Muscle of leg (tissue), 11 donors: ENCODE measurements around the gene LRRTM4. TPM values are rescaled to one million over a fixed set of nuclear protein-coding genes. Genes with fewer than 3 reads are reported as not detected.

Source experiments
- DNase-seq: peaks from one replicate; pipeline ENCODE4 v3.0.0; 2013
- H3K27ac ChIP-seq: one replicate; pipeline ENCODE4 v1.5.1; 2013; ENCODE audit warnings: mild to moderate bottlenecking, low read length, control low read depth
- H3K27me3 ChIP-seq: one replicate; pipeline ENCODE4 v1.6.1; 2013; ENCODE audit warnings: low read length; ENCODE audit not compliant: control insufficient read depth, insufficient read depth
- H3K36me3 ChIP-seq: one replicate; pipeline ENCODE4 v1.6.1; 2013; ENCODE audit warnings: low read length; ENCODE audit not compliant: control insufficient read depth, insufficient read depth
- H3K4me1 ChIP-seq: one replicate; pipeline ENCODE4 v1.6.1; 2013; ENCODE audit warnings: low read length; ENCODE audit not compliant: control insufficient read depth, insufficient read depth
- H3K4me3 ChIP-seq: one replicate; pipeline ENCODE4 v1.5.1; 2013; ENCODE audit warnings: low read length, control low read depth
- H3K9me3 ChIP-seq: replicated peaks from 2 replicates; pipeline ENCODE4 v1.6.1; 2013; ENCODE audit warnings: low read depth, low read length; ENCODE audit not compliant: control insufficient read depth
- WGBS: methylation state at CpG from one replicate; pipeline ENCODE4 v1.1.5; 2013; ENCODE audit warnings: missing lambda C conversion rate; ENCODE audit not compliant: insufficient coverage; 5-methylcytosine and 5-hydroxymethylcytosine counted together
- polyA plus RNA-seq, 8 donors: library from polyadenylated mRNA; unstranded; fragments of 120-200 nt; gene quantifications; one replicate each; pipeline versions ENCODE4 v1.2.1 to v1.2.3, GENCODE V29; 2013; ENCODE audit warnings: inconsistent platforms in 1 of 8, low replicate concordance in 1 of 8; ENCODE audit not compliant: insufficient read length in 8 of 8, insufficient read depth in 1 of 8
- total RNA-seq: library from RNA; stranded (reverse); fragments of 120-200 nt; gene quantifications from one replicate; pipeline ENCODE4 v1.2.4, GENCODE V29; 2013

LRRTM4 gene
- total and polyA plus RNA-seq, 9 donors = 0.24 to 2.5 (median 0.73) TPM

DNA sequence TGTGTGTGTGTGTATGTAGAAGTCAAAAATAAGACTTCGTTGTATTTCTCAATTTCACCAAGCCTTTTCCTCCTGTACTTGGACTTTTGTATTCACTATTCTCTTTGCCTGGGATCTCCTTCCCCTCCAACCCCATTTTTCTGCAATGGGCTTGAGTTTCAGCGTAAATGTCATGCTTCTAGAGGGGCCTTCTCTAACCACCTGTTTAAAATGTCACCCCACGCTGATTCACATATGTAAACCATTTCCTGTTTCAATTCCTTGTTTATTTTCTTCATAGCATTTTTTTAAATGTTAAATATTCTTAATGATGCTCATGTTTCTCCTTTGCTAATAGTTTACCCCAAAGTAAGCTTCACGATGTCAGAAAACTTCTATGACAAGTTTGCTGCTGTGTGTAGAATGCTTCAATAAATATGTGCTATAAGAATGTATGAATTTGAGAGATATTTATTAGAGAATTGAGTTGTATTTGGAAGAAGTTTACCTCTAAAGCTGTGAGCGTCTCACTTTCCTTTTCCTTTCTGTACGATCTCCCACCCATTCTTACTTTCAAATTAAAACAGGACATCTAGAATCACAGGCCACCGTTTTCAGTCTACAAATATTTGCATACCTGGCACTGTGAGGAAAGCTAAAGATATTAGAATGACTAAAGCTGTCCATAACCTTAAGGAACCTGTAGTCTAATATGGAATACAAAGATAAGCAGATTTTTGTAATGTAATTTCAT, 762.4 kb downstream of the LRRTM4 start:
- Histone ChIP-seq H3K27me3 (no peaks in the 10 kb centered on the region), H3K27ac (no peak overlapping the region), H3K4me3 (no peak overlapping the region), H3K9me3 (no peaks in the 10 kb centered on the region), H3K36me3 (no peaks in the 10 kb centered on the region), H3K4me1 (no peaks in the 10 kb centered on the region)
- DNase-seq = no peak
- WGBS = no CpG with 5 or more reads among the region's 7 CpGs

DNA sequence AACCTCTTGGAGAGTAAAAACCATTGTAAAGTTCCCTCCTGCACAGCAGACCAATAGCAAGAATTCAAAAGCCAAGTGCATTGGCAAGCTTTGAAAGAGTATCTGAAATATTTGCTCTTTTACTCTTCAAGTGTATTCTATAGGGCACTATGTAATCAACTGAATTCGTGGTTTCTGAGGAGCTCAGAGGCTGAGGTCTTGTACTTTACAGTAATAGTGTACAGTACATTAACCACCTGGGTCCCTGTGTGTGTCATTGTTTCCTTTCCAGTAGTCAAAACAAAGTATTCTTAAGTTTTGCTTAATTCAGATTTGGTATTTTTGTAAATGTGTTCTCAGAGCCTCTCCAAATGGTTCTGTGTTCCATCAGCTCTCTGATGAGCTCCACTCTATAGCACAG, 769.7 kb downstream of the LRRTM4 start:
- no peak overlapping the region for H3K4me3 ChIP-seq
- no peaks in the 10 kb centered on the region for H3K9me3 ChIP-seq
- H3K27ac ChIP-seq = no peak overlapping the region
- H3K4me1 ChIP-seq = no peaks in the 10 kb centered on the region
- H3K27me3 ChIP-seq = no peaks in the 10 kb centered on the region
- WGBS = no CpG with 5 or more reads among the region's 1 CpG
- H3K36me3 ChIP-seq = no peaks in the 10 kb centered on the region
- peak; percentile 59 for DNase-seq

DNA sequence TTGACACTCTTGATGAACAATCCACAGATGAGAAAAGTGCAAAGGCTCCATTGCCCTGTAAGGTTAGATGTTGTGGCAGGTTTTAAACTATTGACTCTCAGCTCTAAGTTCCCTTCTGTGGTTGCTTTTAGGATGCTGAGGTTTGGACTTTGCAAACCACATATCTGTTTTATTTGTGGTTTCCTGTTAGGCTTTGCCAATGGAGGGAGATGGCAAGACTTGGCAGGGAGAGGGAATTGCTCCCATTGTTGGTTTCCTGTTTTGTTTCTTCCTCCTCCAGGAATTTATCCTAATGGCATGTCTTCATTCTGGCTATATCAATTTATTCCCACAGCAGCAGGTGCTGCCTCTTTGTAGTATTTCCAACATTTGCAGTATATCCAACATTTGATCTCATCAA, 772.3 kb downstream of the LRRTM4 start:
- no peaks in the 10 kb centered on the region for H3K4me1 ChIP-seq

DNA sequence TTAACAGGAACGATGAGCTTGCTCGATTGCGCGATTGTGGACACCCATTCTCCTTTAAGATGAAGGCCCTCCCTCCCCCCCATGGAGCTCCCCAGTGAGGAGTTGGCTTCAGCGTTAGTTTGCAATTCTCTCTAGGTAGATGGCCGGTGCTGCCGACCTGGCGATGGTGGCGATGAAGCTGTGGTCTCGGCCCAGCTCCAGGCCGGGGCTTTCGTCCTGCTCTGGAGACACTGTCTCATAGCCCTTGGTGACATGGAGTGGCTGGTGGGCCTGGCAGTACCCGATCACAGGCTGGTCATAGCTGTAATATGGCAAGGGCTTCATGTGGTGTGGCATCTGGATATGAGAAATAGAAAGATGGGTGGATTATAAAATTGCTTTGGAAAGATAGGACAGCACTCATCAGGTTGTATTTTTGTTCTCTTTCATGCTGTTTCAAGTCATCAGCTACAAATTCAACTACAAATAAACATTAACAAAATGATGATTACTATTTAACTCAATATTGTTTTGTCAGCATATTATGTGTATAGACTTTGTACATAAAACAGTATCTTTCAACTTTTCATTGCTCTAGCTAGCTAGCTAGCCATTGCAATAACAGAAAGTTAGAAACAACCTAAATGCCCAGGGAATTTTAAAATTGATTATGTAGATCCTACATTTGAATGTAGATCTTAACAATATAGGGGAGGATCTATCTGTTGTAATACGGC, 773.4 kb downstream of the LRRTM4 start:
- Histone ChIP-seq H3K9me3 (no peaks in the 10 kb centered on the region), H3K36me3 (no peaks in the 10 kb centered on the region), H3K27me3 (no peaks in the 10 kb centered on the region), H3K27ac (no peak overlapping the region), H3K4me1 (no peaks in the 10 kb centered on the region), H3K4me3 (no peak overlapping the region)
- no peak for DNase-seq
- 90% methylated on average over 7 of the region's 14 CpGs for WGBS

More for the DNA sequence above, 772.3 kb downstream of the LRRTM4 start:
- Histone ChIP-seq H3K27ac (no peak overlapping the region), H3K36me3 (no peaks in the 10 kb centered on the region), H3K4me3 (no peak overlapping the region), H3K9me3 (no peaks in the 10 kb centered on the region), H3K27me3 (no peaks in the 10 kb centered on the region)
- DNase-seq = no peak

DNA sequence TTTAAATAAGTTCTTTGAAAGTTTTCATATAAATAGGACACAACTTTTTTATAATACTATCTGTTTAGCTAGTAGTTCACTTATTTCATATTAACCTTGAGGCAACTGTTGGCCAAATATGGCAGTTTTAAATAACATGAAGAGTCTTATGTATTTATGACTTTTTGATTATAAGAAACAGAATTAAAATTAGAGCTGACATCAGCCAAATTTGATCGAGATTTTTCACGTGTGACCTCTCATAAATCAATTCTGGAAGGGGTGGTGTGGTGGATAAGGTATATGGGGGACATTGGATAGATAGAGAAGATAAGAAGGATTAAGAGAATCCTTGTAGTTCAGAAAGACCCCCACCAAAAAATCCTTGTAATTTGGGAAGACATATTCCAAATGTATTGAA, 776.6 kb downstream of the LRRTM4 start:
- Histone ChIP-seq H3K4me3 (no peak overlapping the region), H3K27ac (no peak overlapping the region), H3K4me1 (no peaks in the 10 kb centered on the region), H3K36me3 (no peaks in the 10 kb centered on the region), H3K27me3 (no peaks in the 10 kb centered on the region), H3K9me3 (no peaks in the 10 kb centered on the region)
- DNase-seq = no peak
- WGBS = no CpG with 5 or more reads among the region's 2 CpGs

DNA sequence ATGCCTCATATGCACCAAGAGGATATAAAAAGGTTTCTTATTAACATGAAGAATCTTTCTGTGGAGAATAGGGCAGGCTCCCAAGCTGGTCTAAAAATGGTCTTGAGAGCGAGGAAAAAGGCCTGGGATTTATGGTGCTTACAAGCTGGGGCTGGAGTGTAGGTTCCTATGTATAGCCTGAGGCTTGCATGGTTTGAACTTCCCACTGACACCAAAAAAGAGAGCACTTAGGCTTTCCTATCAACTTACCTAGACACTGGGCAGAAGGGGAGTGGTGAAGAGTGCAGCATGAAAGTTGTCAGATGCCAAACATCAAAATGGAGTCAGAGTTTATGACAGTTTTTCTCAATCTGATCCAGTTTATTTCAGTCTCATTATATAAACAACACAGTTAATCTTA, 784.6 kb downstream of the LRRTM4 start:
- Histone ChIP-seq H3K27me3 (no peaks in the 10 kb centered on the region), H3K4me3 (no peak overlapping the region), H3K36me3 (no peaks in the 10 kb centered on the region), H3K4me1 (no peaks in the 10 kb centered on the region), H3K9me3 (no peaks in the 10 kb centered on the region), H3K27ac (no peak overlapping the region)
- no peak for DNase-seq
- 100% methylated on average over 1 of the region's 1 CpG for WGBS

DNA sequence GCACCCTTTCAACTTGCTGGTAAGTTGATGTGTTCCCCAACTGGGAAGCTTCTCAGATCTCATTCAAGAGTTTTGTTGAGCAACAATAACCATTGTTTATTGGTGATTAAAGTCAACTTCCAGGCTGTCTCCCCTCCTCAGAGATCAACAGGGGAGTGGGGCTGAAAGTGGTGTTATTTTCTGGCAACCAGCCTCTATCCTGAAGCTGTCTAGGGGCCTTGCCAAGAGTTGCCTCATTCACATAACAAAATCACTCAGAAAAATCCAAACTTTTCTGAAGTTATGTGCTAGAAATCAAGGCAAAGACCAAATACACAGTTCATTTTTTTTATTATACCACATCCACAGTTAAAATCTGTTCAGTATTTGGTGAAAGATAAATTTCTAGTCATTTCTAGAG, 788.4 kb downstream of the LRRTM4 start:
- H3K27ac ChIP-seq = no peak overlapping the region
- no peaks in the 10 kb centered on the region for H3K4me1 ChIP-seq
- H3K9me3 ChIP-seq = no peaks in the 10 kb centered on the region
- H3K27me3 ChIP-seq = no peaks in the 10 kb centered on the region
- H3K4me3 ChIP-seq = no peak overlapping the region
- no peaks in the 10 kb centered on the region for H3K36me3 ChIP-seq
- DNase-seq = no peak

DNA sequence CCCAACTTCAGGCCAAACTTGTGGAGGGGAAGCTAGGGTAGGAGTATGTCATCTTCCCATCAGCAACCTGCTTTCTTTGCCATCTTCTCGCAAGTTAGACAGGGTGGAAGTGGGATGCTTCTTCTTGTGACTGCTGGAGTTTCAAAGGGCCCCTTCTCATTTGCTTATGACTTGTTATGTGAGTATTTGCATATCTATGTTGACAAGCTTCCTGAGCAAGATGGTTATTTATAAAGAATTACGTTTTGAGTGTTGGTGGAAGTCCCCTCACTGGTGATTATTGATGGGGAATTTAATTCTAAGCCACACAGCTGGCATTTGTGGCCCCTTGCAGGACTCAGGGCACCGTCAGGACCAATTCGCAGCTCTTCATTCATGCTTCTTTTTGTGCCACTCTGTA, 791.0 kb downstream of the LRRTM4 start:
- H3K4me1 ChIP-seq = no peaks in the 10 kb centered on the region
- no peak overlapping the region for H3K27ac ChIP-seq
- no peaks in the 10 kb centered on the region for H3K9me3 ChIP-seq
- 100% methylated on average over 2 of the region's 4 CpGs for WGBS
- no peaks in the 10 kb centered on the region for H3K27me3 ChIP-seq
- DNase-seq = no peak
- H3K36me3 ChIP-seq = no peaks in the 10 kb centered on the region
- H3K4me3 ChIP-seq = no peak overlapping the region

DNA sequence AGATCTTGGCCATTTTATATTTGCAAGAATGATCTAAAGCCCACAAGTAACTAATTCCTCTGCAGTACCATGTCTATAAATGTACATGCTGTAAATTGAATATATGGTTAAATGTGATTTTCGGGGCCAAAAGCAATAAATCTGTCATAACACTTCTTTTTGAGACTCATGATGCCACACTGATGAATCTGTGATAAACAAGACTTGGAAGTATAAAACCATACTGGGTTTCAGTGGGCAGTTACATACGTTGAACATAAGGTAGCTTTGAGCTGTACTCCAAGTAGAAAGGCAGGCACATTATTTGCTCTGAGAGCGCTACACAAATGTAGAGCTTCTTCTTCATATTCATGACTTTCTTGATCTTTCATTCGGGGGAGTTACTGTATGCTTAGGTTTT, 792.2 kb downstream of the LRRTM4 start:
- Histone ChIP-seq H3K4me1 (no peaks in the 10 kb centered on the region), H3K27me3 (no peaks in the 10 kb centered on the region), H3K9me3 (no peaks in the 10 kb centered on the region), H3K27ac (no peak overlapping the region), H3K4me3 (no peak overlapping the region), H3K36me3 (no peaks in the 10 kb centered on the region)
- WGBS = no CpG with 5 or more reads among the region's 4 CpGs
- DNase-seq = no peak

DNA sequence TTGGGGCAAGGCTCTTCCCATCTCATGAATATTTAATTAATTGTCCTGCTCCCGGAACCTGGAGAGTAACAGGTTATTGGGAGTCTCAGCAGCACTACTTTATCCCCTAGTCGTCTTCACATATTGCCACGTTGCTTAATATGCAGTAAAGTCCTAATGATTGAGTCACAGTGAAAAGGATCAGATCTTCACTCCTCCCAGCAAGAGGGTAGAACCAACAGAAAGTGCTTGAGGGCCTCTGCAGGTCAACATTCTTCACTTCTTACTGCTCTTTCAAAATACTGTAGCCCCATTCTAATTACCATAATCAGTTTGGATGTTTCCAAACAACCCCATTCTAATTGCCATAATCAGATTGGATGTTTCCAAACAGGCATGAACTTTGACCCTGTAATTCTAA, 801.0 kb downstream of the LRRTM4 start:
- DNase-seq = no peak
- Histone ChIP-seq H3K27ac (no peak overlapping the region), H3K36me3 (no peaks in the 10 kb centered on the region), H3K9me3 (no peaks in the 10 kb centered on the region), H3K27me3 (no peaks in the 10 kb centered on the region), H3K4me3 (no peak overlapping the region), H3K4me1 (no peaks in the 10 kb centered on the region)
- WGBS = 90% methylated on average over 2 of the region's 3 CpGs
